Activated CD8-positive, alpha-beta T cell treated with anti-CD3 and anti-CD28 coated beads for 36 hours (primary cell): ENCODE results near the gene CSTB. TPM values are rescaled to one million over a fixed set of nuclear protein-coding genes. Genes with fewer than 3 reads are reported as not detected.

Experiments
- ATAC-seq: fragments of 200-7000 bp; cut with Tn5 transposase; one replicate; pipeline ENCODE4 v1.10.0; 2021; ENCODE audit warnings: mild to moderate bottlenecking, moderate library complexity
- CTCF ChIA-PET: fragments of 350-600 bp; sonication (Branson Sonifier 250); formaldehyde crosslinking; loops from one replicate; lab custom pipeline; 2021; ENCODE audit warnings: antibody characterized with exemption; lab: Charles Lee
- POLR2A ChIA-PET: fragments of 350-600 bp; sonication (Branson Sonifier 250); formaldehyde crosslinking; loops from one replicate; lab custom pipeline; 2021; ENCODE audit warnings: antibody characterized with exemption; lab: Charles Lee
- DNase-seq: peaks from one replicate; pipeline ENCODE4 v3.0.0-alpha.2; 2020
- H3K27ac Mint-ChIP-seq: one replicate; pipeline ENCODE4 v1.8.0; 2021; ENCODE audit warnings: mild to moderate bottlenecking, mixed read lengths
- H3K27me3 Mint-ChIP-seq: one replicate; pipeline ENCODE4 v1.8.0; 2021; ENCODE audit warnings: mixed read lengths
- H3K36me3 Mint-ChIP-seq: one replicate; pipeline ENCODE4 v1.8.0; 2021; ENCODE audit warnings: low read depth, mixed read lengths
- H3K4me1 Mint-ChIP-seq: one replicate; pipeline ENCODE4 v1.8.0; 2021; ENCODE audit warnings: low read depth, mixed read lengths
- H3K4me3 Mint-ChIP-seq: one replicate; pipeline ENCODE4 v1.8.0; 2021; ENCODE audit warnings: mild to moderate bottlenecking, moderate library complexity, mixed read lengths
- H3K9me3 Mint-ChIP-seq: one replicate; pipeline ENCODE4 v1.8.0; 2021; ENCODE audit warnings: mixed read lengths
- intact Hi-C: fragments of 100-400 bp; cut with micrococcal nuclease; formaldehyde crosslinking; loops from one replicate; pipeline ENCODE4 v1.10.0; 2022
- total RNA-seq, 2 experiments: library from RNA; stranded (reverse); gene quantifications; one replicate each; pipeline ENCODE4 v1.2.3, GENCODE V29; 2021
- TF ChIP-seq, protein P1 (sequence below): fragments of 200-600 bp; IDR thresholded peaks from one replicate; pipeline ENCODE4 v1.8.0; 2022; ENCODE audit warnings: antibody characterized with exemption, mild to moderate bottlenecking

Gene CSTB
- total RNA-seq, 2 experiments from 2014 or later: 18.6 to 20.7 TPM

DNA sequence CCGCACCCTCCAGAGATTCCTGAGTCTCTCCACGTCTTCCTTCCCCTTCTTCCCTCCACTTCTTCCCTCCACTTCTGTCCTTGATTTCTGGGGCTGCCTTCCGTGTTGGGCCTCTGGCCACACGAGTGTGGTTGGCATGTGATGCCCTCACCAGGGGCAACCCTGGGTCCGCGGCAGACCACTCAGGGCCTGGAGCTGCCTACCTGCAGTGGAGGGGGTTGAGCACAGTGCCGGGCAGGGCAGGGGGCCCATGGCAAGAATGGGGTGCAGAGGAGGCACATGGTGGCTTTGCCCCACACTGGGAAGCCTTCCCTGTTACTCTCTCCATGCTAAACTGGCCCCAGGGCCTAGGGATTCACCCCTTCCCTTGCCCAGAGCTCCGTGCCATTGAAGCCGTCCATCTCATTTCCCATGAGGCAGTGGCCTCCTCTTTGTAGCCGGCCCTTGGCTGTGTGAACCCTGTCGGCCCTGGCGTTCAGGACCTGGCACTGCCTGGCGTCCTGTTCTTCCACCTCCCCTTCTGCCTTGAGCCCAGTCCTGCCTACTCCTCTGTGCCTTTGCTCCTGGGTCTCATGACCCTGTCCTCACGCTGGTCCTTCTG, 26.7 kb upstream of the CSTB start:
- TF ChIP-seq, protein P1, sequence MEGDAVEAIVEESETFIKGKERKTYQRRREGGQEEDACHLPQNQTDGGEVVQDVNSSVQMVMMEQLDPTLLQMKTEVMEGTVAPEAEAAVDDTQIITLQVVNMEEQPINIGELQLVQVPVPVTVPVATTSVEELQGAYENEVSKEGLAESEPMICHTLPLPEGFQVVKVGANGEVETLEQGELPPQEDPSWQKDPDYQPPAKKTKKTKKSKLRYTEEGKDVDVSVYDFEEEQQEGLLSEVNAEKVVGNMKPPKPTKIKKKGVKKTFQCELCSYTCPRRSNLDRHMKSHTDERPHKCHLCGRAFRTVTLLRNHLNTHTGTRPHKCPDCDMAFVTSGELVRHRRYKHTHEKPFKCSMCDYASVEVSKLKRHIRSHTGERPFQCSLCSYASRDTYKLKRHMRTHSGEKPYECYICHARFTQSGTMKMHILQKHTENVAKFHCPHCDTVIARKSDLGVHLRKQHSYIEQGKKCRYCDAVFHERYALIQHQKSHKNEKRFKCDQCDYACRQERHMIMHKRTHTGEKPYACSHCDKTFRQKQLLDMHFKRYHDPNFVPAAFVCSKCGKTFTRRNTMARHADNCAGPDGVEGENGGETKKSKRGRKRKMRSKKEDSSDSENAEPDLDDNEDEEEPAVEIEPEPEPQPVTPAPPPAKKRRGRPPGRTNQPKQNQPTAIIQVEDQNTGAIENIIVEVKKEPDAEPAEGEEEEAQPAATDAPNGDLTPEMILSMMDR: no peak
- DNase-seq (no peak), ATAC-seq (no peak)
- Mint-ChIP-seq H3K4me3 (no peak overlapping the region), H3K9me3 (no peaks in the 10 kb centered on the region), H3K4me1 (peaks cover 2% of the 10 kb centered on the region), H3K36me3 (peaks cover 44% of the 10 kb centered on the region), H3K27me3 (no peaks in the 10 kb centered on the region), H3K27ac (no peak overlapping the region)
- intact Hi-C loops: no loop called here
- CTCF ChIA-PET: interaction anchor here (1.3 kb wide), 1 partner anchor 173 kb away, joined by 4 read pairs; no protein-coding TSS in a partner anchor
- POLR2A ChIA-PET: interaction anchor here (1.0 to 2.0 kb wide), 2 partner anchors 9 to 13 kb away, joined by 5 to 7 read pairs; partner anchors contain the start of gene RRP1

DNA sequence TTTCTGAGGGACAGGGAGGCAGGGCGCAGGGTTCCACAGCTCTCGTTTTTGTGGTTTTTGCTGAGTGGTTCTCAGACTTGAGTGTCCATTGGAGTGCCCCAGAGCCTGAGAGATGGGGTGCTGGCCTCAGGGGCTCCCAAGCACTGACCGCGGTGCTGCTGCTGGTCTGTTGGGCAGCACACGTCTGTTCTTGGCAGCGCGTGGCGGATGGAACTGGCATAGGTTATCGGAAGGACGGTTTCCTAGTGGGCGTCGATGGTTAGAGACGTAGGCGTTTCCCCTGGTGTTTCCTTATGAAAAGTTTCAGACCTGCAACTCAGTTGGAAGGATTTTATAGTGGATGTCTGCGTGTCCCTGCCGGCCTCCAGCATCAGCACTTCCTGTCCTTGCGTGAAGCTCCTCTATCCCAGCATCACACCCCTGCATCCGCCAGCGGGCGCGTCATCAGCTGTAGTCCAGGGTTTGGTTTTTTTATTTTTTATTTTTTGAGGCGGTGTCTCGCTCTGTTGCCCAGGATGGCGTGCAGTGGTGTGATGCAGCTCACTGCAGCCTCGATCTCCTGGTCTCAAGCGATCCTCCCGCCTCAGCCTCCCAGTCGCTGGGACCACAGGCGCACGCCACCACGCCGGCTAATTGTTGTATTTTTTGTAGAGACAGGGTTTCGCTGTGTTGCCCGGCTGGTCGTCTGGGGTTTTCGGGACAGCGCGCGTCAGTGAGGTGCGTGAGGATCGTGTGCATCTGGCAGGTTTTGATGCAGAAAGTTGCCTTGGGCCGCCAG, 25.1 kb upstream of the CSTB start:
- no peak overlapping the region for H3K27ac Mint-ChIP-seq
- no peak for DNase-seq
- no peak overlapping the region for H3K4me3 Mint-ChIP-seq
- ATAC-seq: no peak
- peaks cover 2% of the 10 kb centered on the region for H3K4me1 Mint-ChIP-seq
- H3K36me3 Mint-ChIP-seq: peaks cover 56% of the 10 kb centered on the region
- intact Hi-C loops: no loop called here
- ChIA-PET CTCF (interaction anchor here (0.8 kb wide), 1 partner anchor 12 kb away, joined by 3 read pairs; the partner anchor contains the start of gene RRP1), POLR2A (interaction anchor here (0.7 to 4.6 kb wide), 7 partner anchors 8 to 138 kb away, joined by 3 to 24 read pairs (median 4); partner anchors contain the start of gene RRP1)
- TF ChIP-seq, protein P1: no peak
- H3K9me3 Mint-ChIP-seq: no peaks in the 10 kb centered on the region
- H3K27me3 Mint-ChIP-seq: no peaks in the 10 kb centered on the region

DNA sequence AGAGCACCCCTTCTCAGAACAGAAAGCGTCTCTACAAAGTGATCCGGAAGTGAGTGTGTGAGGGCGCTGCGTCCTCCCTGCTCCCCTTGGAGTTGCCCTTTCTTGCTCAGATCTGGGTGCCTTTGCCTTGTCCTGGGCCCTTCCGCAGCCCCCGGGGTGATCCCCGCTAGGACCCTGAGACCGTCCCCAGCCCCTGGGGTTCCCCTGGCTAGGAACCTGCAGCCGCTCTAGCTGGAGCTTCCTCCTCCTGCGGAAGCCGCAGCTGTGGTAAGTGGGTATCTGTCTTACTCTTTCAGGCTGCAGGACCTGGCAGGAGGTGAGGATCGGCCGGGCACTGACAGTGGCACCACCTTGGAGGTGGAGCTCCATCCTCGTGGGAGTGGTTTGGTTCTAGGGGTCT, 24.5 kb upstream of the CSTB start:
- DNase-seq (no peak), ATAC-seq (no peak)
- intact Hi-C loops: no loop called here
- no peaks in the 10 kb centered on the region for H3K9me3 Mint-ChIP-seq
- peaks cover under 1% of the 10 kb centered on the region for H3K4me1 Mint-ChIP-seq
- H3K27me3 Mint-ChIP-seq: no peaks in the 10 kb centered on the region
- ChIA-PET CTCF (interaction anchor here (0.8 kb wide), 1 partner anchor 11 kb away, joined by 3 read pairs; the partner anchor contains the start of gene RRP1), POLR2A (interaction anchor here (1.0 to 4.6 kb wide), 4 partner anchors 8 to 139 kb away, joined by 3 to 24 read pairs (median 6); partner anchors contain the start of gene RRP1)
- TF ChIP-seq, protein P1: no peak
- H3K4me3 Mint-ChIP-seq: no peak overlapping the region
- H3K36me3 Mint-ChIP-seq: peaks cover 52% of the 10 kb centered on the region
- H3K27ac Mint-ChIP-seq: no peak overlapping the region

DNA sequence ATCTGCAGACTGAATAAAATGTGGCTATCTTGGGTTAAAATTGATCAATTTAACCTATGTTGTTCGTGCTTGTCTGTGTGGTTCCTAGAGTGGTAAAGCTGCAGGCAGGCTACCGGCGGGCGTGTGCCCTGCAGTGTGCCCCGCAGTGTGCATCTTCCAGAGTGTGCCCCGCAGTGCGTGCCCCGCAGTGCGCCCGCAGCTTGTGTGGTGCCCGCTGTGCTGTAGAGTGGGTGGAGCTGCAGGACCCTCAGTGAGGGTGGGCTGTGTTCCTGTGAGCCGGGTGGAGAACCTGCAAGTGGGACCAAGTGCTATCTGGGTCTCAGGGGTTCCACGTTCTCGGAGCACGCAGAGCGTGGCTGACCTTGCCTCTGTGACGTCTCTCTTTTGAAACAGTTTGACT, 24.0 kb upstream of the CSTB start:
- intact Hi-C loops: no loop called here
- TF ChIP-seq, protein P1: no peak
- H3K9me3 Mint-ChIP-seq: no peaks in the 10 kb centered on the region
- POLR2A ChIA-PET: interaction anchor here (1.0 to 4.6 kb wide), 4 partner anchors 9 to 139 kb away, joined by 3 to 24 read pairs (median 6); partner anchors contain the start of gene RRP1
- H3K4me3 Mint-ChIP-seq: no peak overlapping the region
- DNase-seq (no peak), ATAC-seq (no peak)
- peaks cover 56% of the 10 kb centered on the region for H3K36me3 Mint-ChIP-seq
- H3K27me3 Mint-ChIP-seq: no peaks in the 10 kb centered on the region
- H3K4me1 Mint-ChIP-seq: no peaks in the 10 kb centered on the region
- CTCF ChIA-PET: no interaction called here
- no peak overlapping the region for H3K27ac Mint-ChIP-seq
